NCI-H2081 treated with DMSO at 0.1 percent for 48 hours (cell line): ENCODE results near the gene TFDP2.

Experiments used
- DNase-seq: peaks from one replicate; lab custom pipeline; 2025; lab: John Stamatoyannopoulos, UW

TFDP2 gene

DNA sequence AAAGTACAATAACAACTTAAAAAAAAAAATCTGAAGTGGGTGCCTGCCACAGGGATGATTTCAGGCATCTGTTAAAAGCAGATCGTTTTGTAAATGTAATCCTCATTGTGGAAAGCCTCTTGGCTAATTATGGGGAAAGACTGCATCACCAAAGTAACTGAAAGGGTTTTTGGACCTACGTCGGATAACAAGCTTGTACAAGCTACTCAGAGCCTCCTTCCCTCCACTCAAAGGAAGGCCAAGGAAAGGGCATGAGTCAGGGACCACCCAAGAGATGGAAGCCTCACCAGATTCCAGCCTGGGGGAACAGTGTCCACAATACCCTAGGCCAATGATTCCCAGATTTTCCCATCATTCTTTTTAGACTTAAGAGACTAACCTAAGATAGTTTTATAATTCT is 188.6 kb downstream of the TFDP2 start:
- DNase-seq, result no peak

GRCh38 chr3:141959589-141960554 is 189.5 kb downstream of the TFDP2 start:
- no peak for DNase-seq

- DNase-seq, result no peak
Measured at GRCh38 chr3:141955175-141955574, 194.2 kb downstream of the TFDP2 start.

DNA sequence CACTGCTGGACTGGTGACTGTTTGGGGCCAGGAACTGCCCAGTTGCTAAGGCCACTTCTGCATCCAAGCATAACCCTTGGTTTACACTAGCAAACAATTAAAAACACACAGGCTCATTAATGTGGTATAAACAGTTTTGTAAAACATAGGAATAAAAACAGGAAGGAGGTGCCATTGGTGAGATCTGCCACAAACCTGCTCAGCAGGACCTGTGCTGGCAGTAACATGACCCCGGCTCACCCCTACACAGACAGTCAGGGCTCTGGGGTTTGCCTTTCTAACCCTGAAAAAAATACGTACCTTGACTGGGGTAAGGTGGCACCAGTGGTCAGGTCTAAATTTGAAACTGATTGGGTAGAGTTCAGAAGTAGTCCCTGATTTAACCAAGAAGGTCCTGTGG is 196.7 kb downstream of the TFDP2 start:
- DNase-seq, result no peak

DNA sequence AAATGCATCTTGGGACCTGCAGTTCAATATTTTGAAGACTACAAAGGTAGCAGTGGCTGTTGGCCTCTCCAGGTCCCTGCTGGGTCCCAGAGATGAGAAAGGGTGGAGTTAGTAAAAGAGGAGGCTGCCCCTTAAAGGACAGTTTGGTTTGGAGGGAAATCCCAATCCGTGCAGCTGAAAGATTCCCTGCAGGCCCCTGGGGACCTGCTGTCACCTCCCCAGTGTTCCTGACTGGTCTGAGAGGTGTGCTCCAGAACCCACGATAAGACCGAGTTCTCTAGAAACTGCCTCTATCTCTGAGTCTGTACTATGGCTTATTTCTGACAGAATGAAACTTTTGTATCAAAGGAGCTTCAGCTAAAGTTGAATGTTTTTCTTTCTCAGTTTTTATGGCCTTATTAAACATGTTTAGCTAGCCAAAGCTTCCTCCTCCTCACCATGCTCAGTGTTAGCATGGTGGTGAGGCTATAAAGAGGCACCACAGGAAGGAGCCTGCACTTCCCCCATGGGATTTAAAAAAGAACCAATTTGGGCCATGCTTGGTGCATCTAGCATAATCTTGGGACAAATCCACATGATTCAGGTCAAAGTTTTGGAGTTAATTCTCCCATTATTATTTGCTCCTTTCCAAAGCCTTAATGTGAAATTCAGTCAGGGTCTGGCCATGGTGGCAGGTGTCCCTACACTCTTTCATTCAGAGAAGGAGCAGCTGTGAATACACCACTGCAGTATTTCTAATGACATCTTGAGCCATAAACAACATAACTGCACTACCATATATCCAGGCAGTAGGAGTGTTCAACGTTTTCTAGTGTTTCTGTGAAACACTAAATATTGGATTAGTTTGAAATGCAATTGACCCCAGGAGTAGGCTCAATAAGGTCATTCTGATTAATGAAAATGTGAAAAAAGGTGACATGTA is 198.5 kb downstream of the TFDP2 start:
- DNase-seq, result no peak

DNA sequence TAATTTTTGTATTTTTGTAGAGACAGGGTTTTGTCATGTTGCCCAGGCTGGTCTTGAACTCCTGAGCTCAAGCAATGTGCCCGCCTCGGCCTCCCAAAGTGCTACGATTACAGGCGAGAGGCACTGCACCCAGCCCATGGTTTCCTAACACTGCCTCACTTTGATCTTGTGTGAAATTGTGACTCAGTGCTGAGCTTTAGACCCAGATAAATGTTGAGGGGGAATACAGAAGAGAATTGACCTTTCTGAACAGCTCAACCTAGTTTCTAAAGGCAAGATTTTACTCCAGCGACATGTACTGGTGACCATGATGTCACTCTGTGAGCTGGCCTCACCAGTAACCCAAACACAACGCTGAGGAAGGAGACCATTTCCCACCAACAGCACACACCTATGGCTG is 199.4 kb downstream of the TFDP2 start:
- DNase-seq, result no peak

DNA sequence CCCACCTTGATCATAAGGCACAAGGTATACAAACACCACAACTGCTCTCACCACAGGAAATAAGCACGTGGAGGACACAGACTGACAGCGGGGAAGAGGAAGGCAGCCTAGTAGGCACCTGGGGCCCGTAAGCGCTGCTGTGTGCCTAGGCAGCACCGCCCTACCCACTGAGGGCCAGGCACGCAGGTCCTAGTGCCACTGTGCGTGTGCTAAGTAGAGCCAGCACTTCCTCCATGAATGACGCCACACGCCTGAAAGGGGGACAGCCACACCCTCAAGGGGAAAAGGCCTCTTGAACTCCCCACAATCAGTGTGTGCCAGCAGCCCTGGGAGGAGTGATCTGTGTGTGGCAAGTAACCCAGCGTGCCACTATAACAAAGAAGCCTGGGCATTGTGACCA is 199.9 kb downstream of the TFDP2 start:
- DNase-seq, result no peak

GRCh38 chr3:141945726-141946485 is 203.4 kb downstream of the TFDP2 start:
- no peak for DNase-seq

DNA sequence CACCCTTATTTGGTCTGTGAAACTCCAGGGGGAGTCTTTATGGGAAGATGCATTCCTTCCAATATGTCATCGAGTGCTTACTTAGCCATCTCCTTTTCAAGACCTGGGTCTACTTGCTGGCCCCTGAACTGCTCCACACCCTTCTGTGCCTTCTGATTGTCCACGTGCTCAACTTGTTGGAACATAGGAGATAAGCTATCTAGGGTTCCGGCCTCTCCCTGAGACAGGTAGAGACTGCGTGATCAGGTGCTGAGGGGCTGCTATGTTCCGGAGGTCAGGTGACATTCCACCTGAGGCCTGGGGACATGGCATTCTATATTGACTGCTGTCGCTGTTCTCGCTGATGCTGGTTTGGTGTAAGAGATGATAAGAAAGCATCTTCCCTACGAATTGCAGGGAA is 207.3 kb downstream of the TFDP2 start:
- DNase-seq, result no peak

DNA sequence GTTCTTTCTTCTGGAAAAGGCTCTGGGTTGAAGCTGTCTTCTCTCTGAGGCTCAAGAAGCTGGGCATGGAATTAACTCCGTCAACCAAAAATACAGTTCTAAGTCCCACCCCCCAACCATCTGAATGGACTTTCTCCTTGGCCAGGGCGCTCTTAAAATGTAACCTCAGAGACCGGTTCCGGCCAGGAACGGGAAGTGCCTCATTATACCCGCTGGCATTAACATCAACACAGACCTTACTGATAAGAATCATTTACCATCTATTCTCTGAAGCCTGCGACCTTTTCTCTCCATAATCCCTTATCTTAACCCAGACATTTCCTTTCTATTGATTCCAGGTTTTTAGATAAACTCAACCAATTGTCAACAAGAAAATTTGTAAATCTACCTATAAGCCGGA is 208.3 kb downstream of the TFDP2 start:
- no peak for DNase-seq

DNA sequence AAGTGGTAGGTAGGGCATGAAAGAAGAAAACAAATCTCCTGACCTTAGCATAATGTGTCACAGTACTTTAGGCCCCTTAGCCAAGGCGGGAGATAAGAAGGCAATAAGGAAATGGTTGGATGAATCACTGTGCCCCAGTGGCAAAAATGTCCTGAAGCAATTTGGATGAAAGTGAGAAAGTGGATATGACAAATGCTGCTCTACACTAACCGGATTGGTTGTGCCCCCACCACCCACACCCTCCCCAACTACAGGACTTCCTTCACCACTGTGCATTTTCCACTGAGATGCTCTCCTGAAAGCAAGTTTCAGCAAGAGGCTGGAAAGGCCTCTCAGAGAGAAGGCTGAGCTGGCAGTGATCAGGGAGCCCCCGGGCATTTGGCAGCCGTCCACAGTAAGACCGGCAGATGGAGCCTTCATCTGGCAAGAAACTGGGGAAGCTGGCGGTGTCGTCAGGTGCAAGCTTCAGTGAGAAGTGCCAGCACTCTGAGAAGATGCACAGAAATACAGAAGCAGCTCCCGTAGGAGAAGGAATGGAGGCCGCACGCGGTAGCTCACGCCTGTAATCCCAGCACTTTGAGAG is 209.1 kb downstream of the TFDP2 start:
- DNase-seq, result peak; percentile 59

DNA sequence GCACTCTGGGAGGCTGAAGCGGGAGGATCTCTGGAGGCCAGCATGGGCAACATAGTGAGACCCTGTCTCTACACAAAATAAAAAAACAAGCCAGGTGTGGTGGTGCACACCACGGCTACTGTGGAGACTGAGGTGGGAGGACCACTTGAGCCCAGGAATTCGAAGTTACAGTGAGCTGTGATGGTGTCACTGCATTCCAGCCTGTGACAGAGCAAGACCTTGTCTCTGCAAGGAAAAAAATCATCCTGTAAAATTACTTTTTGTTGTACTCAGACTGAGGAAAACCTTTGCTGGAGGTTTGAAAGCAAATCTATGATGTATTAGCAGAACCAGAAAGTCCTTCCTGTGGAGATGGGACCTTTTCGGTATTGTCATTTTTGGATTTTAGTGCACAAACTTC is 209.6 kb downstream of the TFDP2 start:
- DNase-seq, result no peak

- DNase-seq, result no peak
Measured at GRCh38 chr3:141938011-141938500, 211.3 kb downstream of the TFDP2 start.

DNA sequence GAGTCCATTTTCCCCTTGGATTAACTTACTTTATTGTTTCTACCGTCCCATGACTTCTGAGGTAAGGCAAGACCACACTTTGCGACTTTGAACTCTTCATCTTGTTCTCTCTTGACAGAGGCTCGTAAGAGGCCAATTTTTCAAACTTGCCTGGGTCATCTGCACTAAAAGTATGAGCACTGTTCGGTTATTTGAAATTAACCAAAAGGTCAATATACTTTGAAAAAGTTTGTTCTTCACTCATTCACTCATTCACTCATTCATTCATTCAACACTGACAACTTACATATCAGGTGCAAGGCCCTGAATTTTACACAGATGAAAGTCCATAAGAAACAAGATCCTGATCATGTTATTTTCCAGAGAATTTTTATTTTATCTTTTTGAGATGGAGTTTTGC is 215.0 kb downstream of the TFDP2 start:
- no peak for DNase-seq

DNA sequence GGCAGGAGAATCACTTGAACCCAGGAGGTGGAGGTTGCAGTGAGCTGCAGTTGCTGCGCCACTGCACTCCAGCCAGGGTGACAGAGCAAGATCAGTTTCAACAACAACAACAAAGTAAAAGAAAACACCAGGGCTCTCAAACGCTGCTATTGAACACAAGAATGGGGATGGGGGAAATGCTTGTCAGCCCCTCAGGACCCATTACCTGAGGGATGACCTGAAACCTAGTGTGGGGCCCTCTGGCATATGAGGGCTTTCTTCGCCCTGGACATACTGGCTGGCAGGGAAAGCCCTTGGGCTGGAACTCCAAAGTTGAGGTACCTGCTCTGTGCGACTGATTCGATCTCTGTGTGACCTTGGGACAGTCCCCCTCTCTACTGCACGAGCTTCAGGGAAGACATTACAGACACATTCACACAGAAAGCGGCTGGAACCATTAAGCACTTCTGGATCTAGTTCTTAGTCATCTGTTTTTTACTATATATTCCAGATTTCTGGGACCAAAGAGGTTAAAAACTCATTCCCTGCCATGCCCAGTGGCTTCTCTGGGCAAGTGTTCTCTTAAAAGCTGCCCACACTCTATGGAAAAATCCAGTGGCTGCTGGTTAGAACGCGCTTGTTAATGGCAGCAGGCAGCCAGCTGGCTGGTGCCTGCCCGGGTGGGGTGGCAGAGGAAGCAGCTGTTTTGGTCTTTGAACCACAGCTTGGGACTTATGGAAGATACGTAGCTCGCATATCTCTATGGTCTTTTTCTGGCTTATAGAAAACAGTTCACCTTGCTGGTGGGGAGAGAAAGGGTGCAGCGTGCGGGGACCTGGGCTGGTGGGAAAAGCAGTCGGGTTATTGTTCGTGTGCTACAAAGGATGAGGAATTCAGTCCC is 215.7 kb downstream of the TFDP2 start:
- DNase-seq, result no peak

DNA sequence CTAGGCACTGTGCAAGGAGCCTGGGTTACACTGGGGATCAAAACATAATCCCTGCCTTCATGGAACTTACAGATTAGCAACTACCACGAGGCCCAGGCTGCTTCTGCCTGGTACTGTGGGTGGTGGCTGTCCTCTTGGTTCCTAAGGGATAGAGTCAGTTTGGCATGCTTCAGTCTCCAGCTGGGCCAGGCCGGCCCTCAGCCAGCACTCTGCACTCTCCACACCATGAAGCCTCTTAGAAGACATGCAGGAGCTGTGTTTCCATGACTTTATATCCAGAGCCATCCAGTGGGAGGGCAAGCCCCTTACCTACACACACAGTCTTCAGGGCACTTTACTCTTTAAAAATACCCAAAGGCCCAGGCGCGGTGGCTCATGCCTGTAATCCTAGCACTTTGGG is 218.5 kb downstream of the TFDP2 start:
- no peak for DNase-seq

GRCh38 chr3:141929341-141929995 is 219.9 kb downstream of the TFDP2 start:
- DNase-seq, result no peak

- DNase-seq, result no peak
Measured at GRCh38 chr3:141928631-141929270, 220.6 kb downstream of the TFDP2 start.

- DNase-seq, result no peak
Measured at GRCh38 chr3:141926929-141927328, 222.4 kb downstream of the TFDP2 start.
